ENCODE measurements around the gene TRIM17. TPM values are rescaled to one million over a fixed set of nuclear protein-coding genes. Genes with fewer than 3 reads are reported as not detected.

The TRIM17 gene
- total and polyA plus RNA-seq, 2 of the 13 experiments (the other 11 are each of a cell fraction or from before 2014, with no cell fraction given), result 0.32 to 0.64 TPM

GRCh38 chr1:228410015-228410414 is 6.6 kb downstream of the TRIM17 start:
- no peaks in the 10 kb centered on the region; a peak in 1 of 5 replicates for H3K27me3 ChIP-seq (ENCODE audit: control insufficient read depth in 1 of 2, insufficient read depth in 2 of 2, low read length in 2 of 2)
- intact Hi-C loops (cut with micrococcal nuclease; ENCODE audit: unreplicated experiment) (no loop called here), in situ Hi-C loops (cut with HindIII; ENCODE audit: extremely low pct_ligation_motif_present, low pct_unique_long_range_greater_than_20kb) (no loop called here)
- ATAC-seq (no peak), FAIRE-seq (no peak), DNase-seq (ENCODE audit: low spot score) (peak; percentile 21)
- H3K4me3 ChIP-seq (replicated peaks in 1 of 3; ENCODE audit: insufficient read depth in 1 of 3, low read depth in 2 of 3, low read length in 3 of 3), result no peak overlapping the region
- no peak overlapping the region for H3K27ac ChIP-seq (ENCODE audit: extremely low read length, insufficient read depth, low read length)
- peaks cover 12% of the 10 kb centered on the region for H3K79me2 ChIP-seq (ENCODE audit: insufficient read depth, low read length)
- no peak overlapping the region for H2AFZ ChIP-seq (ENCODE audit: low read length)
- ChIA-PET POLR2A (no interaction called here), CTCF (ENCODE audit: low intra/inter-chr PET ratio, low total read pairs) (no interaction called here)
- peaks cover 6% of the 10 kb centered on the region; the same call in 1 of the 2 replicates for H4K20me1 ChIP-seq (ENCODE audit: insufficient read depth, low read length)
- no TSS peak for BruUV-seq (replicated peaks)
- no peak overlapping the region for H3K9ac ChIP-seq (ENCODE audit: insufficient read depth, low read depth, low read length)
- H3K4me1 ChIP-seq (ENCODE audit: insufficient read depth, low read length), result peaks cover 45% of the 10 kb centered on the region
- 74% methylated on average over 7 of the region's 8 CpGs for WGBS (ENCODE audit: low lambda C conversion rate)
- no peak overlapping the region for H3K4me2 ChIP-seq (ENCODE audit: low read depth, low read length)
- H3K9me3 ChIP-seq (ENCODE audit: low read length), result no peaks in the 10 kb centered on the region
- no peaks in the 10 kb centered on the region for H3K36me3 ChIP-seq (replicated peaks in 1 of 2; ENCODE audit: control insufficient read depth in 1 of 2, insufficient read depth in 2 of 2, low read length in 2 of 2)
- TF ChIP-seq ATAD3A (CRISPR knock-in tag; IDR thresholded peaks at IDR 0.05) (no peak), CREBL2 (CRISPR knock-in tag; IDR thresholded peaks at IDR 0.05; ENCODE audit: borderline replicate concordance) (no peak), ZNF530 (CRISPR knock-in tag; IDR thresholded peaks at IDR 0.05; ENCODE audit: low read depth) (no peak), ZSCAN25 (CRISPR knock-in tag; IDR thresholded peaks at IDR 0.05) (no peak), ATRX (CRISPR knock-in tag; IDR thresholded peaks at IDR 0.05; ENCODE audit: borderline replicate concordance) (no peak), HOMEZ (CRISPR knock-in tag; IDR thresholded peaks at IDR 0.05; ENCODE audit: low read depth) (no peak), FOXO1 (CRISPR knock-in tag; IDR thresholded peaks at IDR 0.05) (no peak), HES4 (CRISPR knock-in tag; IDR thresholded peaks at IDR 0.05; ENCODE audit: borderline replicate concordance) (no peak), ZNF512 (CRISPR knock-in tag; IDR thresholded peaks at IDR 0.05) (no peak), NFIC (IDR thresholded peaks at IDR 0.05; ENCODE audit: low read length) (no peak), ERF (CRISPR knock-in tag; IDR thresholded peaks at IDR 0.05) (no peak), SPEN (CRISPR knock-in tag; IDR thresholded peaks at IDR 0.05; ENCODE audit: low read depth) (no peak), ZSCAN30 (CRISPR knock-in tag; IDR thresholded peaks at IDR 0.05) (no peak), EZH2 (conservative IDR thresholded peaks at IDR 0.05; ENCODE audit: low read depth, low read length) (no peak), TEAD3 (CRISPR knock-in tag; optimal IDR thresholded peaks at IDR 0.05; ENCODE audit: borderline replicate concordance) (no peak), SALL2 (CRISPR knock-in tag; IDR thresholded peaks at IDR 0.05) (no peak), CEBPG (CRISPR knock-in tag; IDR thresholded peaks at IDR 0.05) (peak; percentile 76), GATAD2A (CRISPR knock-in tag; IDR thresholded peaks at IDR 0.05) (peak; percentile 48; the same call in 1 of the 2 replicates), MED1 (CRISPR knock-in tag; IDR thresholded peaks at IDR 0.05) (no peak)
